K562 (cell line): Measurements from ENCODE around the gene IQCK. TPM values are rescaled to one million over a fixed set of nuclear protein-coding genes. Genes with fewer than 3 reads are reported as not detected.

Experiments used
- ATAC-seq: fragments of 200-7000 bp; cut with Tn5 transposase; 3 replicates; pipeline ENCODE4 v1.9.1; 2020; ENCODE audit warnings: moderate library complexity
- BruUV-seq: library from RNA; stranded (reverse); fragments of 400-500 nt; replicated peaks from 2 replicates; lab custom pipeline; 2021; lab: Mats Ljungman, UMichigan
- CTCF ChIA-PET: fragments of 300-600 bp; formaldehyde crosslinking; extraction: SDS; loops from one replicate; lab custom pipeline; 2021; ENCODE audit warnings: low intra/inter-chr PET ratio; lab: Yijun Ruan, JAX
- POLR2A ChIA-PET: fragments of 300-600, 350-650 bp; sonication (Branson Sonifier 250); formaldehyde crosslinking; extraction: SDS; loops from one replicate; lab custom pipeline; 2021; ENCODE audit warnings: antibody characterized with exemption, inconsistent platforms; lab: Yijun Ruan, JAX
- DNase-seq, 4 experiments: peaks; one replicate each; pipeline versions ENCODE4 v3.0.0 to v3.0.0-alpha.2; 2011 to 2018; ENCODE audit warnings: low spot score in 3 of 4, mixed read lengths in 3 of 4; ENCODE audit errors: extremely low read depth in 1 of 4
- FAIRE-seq: peaks from 2 replicates; lab custom pipeline; 2011; peaks lifted over from hg19 to GRCh38; lab: Jason Lieb, UNC
- H2AFZ ChIP-seq: 2 replicates; pipeline ENCODE4 v1.6.0; 2011; ENCODE audit warnings: low read depth, low read length, control low read depth, inconsistent platforms
- H3K27ac ChIP-seq: fragments of 200-600 bp; 3 replicates; pipeline ENCODE4 v1.8.0; 2011; ENCODE audit warnings: low read depth, mild to moderate bottlenecking, control low read depth, inconsistent platforms, low read length, moderate library complexity, mixed read lengths; ENCODE audit errors: extremely low read depth
- H3K27me3 ChIP-seq, 2 experiments: fragments of 300-600 bp in 1 of 2; 2 replicates in 1 of 2; 3 replicates in 1 of 2; pipeline versions ENCODE4 v1.6.0 to v1.8.0; 2011; ENCODE audit warnings: inconsistent platforms in 2 of 2, low read length in 2 of 2, mild to moderate bottlenecking in 1 of 2, mixed read lengths in 1 of 2, moderate library complexity in 1 of 2; ENCODE audit not compliant: control insufficient read depth in 2 of 2, insufficient read depth in 2 of 2
- H3K36me3 ChIP-seq: fragments of 300-600 bp; 3 replicates; pipeline ENCODE4 v1.8.0; 2011; ENCODE audit warnings: mild to moderate bottlenecking, low read length, inconsistent platforms; ENCODE audit not compliant: control insufficient read depth, insufficient read depth
- H3K4me1 ChIP-seq, 2 experiments: fragments of 200-600 bp in 1 of 2; replicated peaks in 1 of 2; 2 replicates in 1 of 2; 3 replicates in 1 of 2; pipeline versions ENCODE4 v1.5.1 to v1.8.0; 2011; ENCODE audit warnings: inconsistent platforms in 2 of 2, low read length in 2 of 2, mild to moderate bottlenecking in 1 of 2, mixed read lengths in 1 of 2, moderate library complexity in 1 of 2; ENCODE audit not compliant: control insufficient read depth in 2 of 2, insufficient read depth in 2 of 2
- H3K4me2 ChIP-seq: 2 replicates; pipeline ENCODE4 v1.6.1; 2011; ENCODE audit warnings: low read length, control low read depth, inconsistent platforms, mixed read lengths; ENCODE audit not compliant: insufficient read depth
- H3K4me3 ChIP-seq: fragments of 200-600 bp; sonication (generic), shearing (Covaris generic); 2 replicates; pipeline ENCODE4 v1.5.1; 2016; ENCODE audit warnings: control low read depth, inconsistent platforms
- H3K79me2 ChIP-seq: fragments of 200-600 bp; 3 replicates; pipeline ENCODE4 v1.8.0; 2011; ENCODE audit warnings: low read length, inconsistent platforms; ENCODE audit not compliant: control insufficient read depth, insufficient read depth
- H3K9ac ChIP-seq, 2 experiments: 2 replicates each; pipeline versions ENCODE4 v1.6.0 to v1.6.1; 2011; ENCODE audit warnings: low read depth in 2 of 2, low read length in 2 of 2, control low read depth in 1 of 2, inconsistent platforms in 1 of 2, mild to moderate bottlenecking in 1 of 2, mixed read lengths in 1 of 2; ENCODE audit not compliant: insufficient read depth in 1 of 2
- H3K9me1 ChIP-seq: one replicate; pipeline ENCODE4 v1.6.0; 2011; ENCODE audit warnings: inconsistent platforms, mild to moderate bottlenecking, low read length, moderate library complexity; ENCODE audit not compliant: control insufficient read depth, insufficient read depth
- H3K9me3 ChIP-seq: replicated peaks from 2 replicates; pipeline ENCODE4 v1.5.1; 2011; ENCODE audit warnings: low read depth, low read length, inconsistent platforms; ENCODE audit not compliant: control insufficient read depth, insufficient read depth
- H4K20me1 ChIP-seq: replicated peaks from 2 replicates; pipeline ENCODE4 v1.6.1; 2011; ENCODE audit warnings: low read length, inconsistent platforms, mixed read lengths; ENCODE audit not compliant: control insufficient read depth, insufficient read depth
- ARHGAP35 ChIP-seq: fragments of 450-650 bp; IDR thresholded peaks from 2 replicates; pipeline ENCODE4 v1.6.1; 2018; ENCODE audit not compliant: partially characterized antibody
- ARID2 ChIP-seq: fragments of 450-650 bp; IDR thresholded peaks from 2 replicates; pipeline ENCODE4 v1.6.1; 2017; ENCODE audit warnings: antibody characterized with exemption, mild to moderate bottlenecking
- CCAR2 ChIP-seq: fragments of 200-400 bp; formaldehyde crosslinking; IDR thresholded peaks from 2 replicates; pipeline ENCODE4 v1.6.1; 2017; ENCODE audit warnings: mild to moderate bottlenecking, low read depth, low read length
- EZH2 ChIP-seq: IDR thresholded peaks from 2 replicates; pipeline ENCODE4 v1.6.1; 2012; ENCODE audit warnings: low read depth, mild to moderate bottlenecking, inconsistent platforms, low read length, borderline replicate concordance
- JUND ChIP-seq, 2 experiments: IDR thresholded peaks; 2 replicates in 1 of 2; 3 replicates in 1 of 2; pipeline ENCODE4 v1.6.1; 2011; ENCODE audit warnings: borderline replicate concordance in 2 of 2, low read depth in 2 of 2, low read length in 2 of 2, improper control_type of control experiment in 1 of 2, missing biosample characterization in 1 of 2, missing genetic modification characterization in 1 of 2, missing genetic modification reagents in 1 of 2
- MAFK ChIP-seq: IDR thresholded peaks from 2 replicates; pipeline ENCODE4 v1.6.1; 2011; ENCODE audit warnings: low read length, improper control_type of control experiment
- REST ChIP-seq, 2 experiments: fragments of 450-650 bp; formaldehyde crosslinking in 1 of 2; IDR thresholded peaks; 2 replicates each; pipeline versions ENCODE4 v1.4.0 to v1.6.1; 2014 to 2020; ENCODE audit warnings: mild to moderate bottlenecking in 2 of 2, borderline replicate concordance in 1 of 2, low read depth in 1 of 2
- ZBTB34 ChIP-seq: fragments of 250-450 bp; sonication (Bioruptor Pico); IDR thresholded peaks from 2 replicates; pipeline ENCODE4 v1.8.0; 2021; ENCODE audit warnings: mild to moderate bottlenecking, moderate library complexity
- ZNF274 ChIP-seq: IDR thresholded peaks from 2 replicates; pipeline ENCODE4 v1.6.1; 2011; ENCODE audit warnings: low read depth, mild to moderate bottlenecking, low read length, moderate library complexity, borderline replicate concordance
- ZNF277 ChIP-seq: fragments of 250-450 bp; sonication (Bioruptor Pico); IDR thresholded peaks from 2 replicates; pipeline ENCODE4 v1.8.0; 2022; ENCODE audit warnings: inconsistent platforms, mild to moderate bottlenecking, moderate library complexity, borderline replicate concordance
- ZNF3 ChIP-seq: fragments of 250-450 bp; sonication (Bioruptor Pico); IDR thresholded peaks from 2 replicates; pipeline ENCODE4 v1.5.0; 2021; ENCODE audit warnings: mild to moderate bottlenecking, moderate library complexity
- WGBS: fragments of 100-300 bp; shearing (Covaris generic); methylation state at CpG from one replicate; pipeline ENCODE4 v1.1.6; 2016; ENCODE audit warnings: low coverage, mixed read lengths; ENCODE audit not compliant: insufficient coverage; ENCODE audit errors: missing lambda C conversion rate; 5-methylcytosine and 5-hydroxymethylcytosine counted together
- in situ Hi-C: fragments of 300-500 bp; cut with MboI; formaldehyde crosslinking; loops from 4 replicates; pipeline ENCODE4 v1.15.0; 2018; ENCODE audit warnings: inconsistent platforms, mixed read lengths
- intact Hi-C: fragments of 100-400 bp; cut with micrococcal nuclease; formaldehyde crosslinking; loops from 2 replicates; pipeline ENCODE4 v1.14.2; 2022
- polyA plus RNA-seq, 8 experiments: library from polyadenylated mRNA; depleted of rRNA in 4 of 8; stranded (reverse) in 5 of 8; unstranded in 3 of 8; fragments of >200 nt; fragmentation: Nextera tagmentation in 2 of 8; fragmentation: Illumina TruSeq in 1 of 8; extraction: Ambion mirVana in 2 of 8; extraction: Trizol in 1 of 8; gene quantifications; 2 replicates each; pipeline versions ENCODE4 v1.2.1 to v1.2.3, GENCODE V29; 2011 to 2014; ENCODE audit warnings: inconsistent platforms in 1 of 8, missing spikeins in 1 of 8
- total RNA-seq, 7 experiments: library from RNA; depleted of rRNA in 6 of 7; stranded (reverse); fragments of >200 nt in 6 of 7; fragmentation: Illumina TruSeq in 2 of 7; extraction: Trizol in 2 of 7; gene quantifications; 2 replicates each; pipeline versions ENCODE4 v1.2.1 to v1.2.3, GENCODE V29; 2011 to 2021; ENCODE audit warnings: low replicate concordance in 1 of 7

Gene IQCK
- total and polyA plus RNA-seq, 9 of the 15 experiments (the other 6 are each of a cell fraction or from before 2014, with no cell fraction given): 5.2 to 12.2 (median 7.3) TPM

- H3K36me3 ChIP-seq: no peaks in the 10 kb centered on the region
- H3K9me1 ChIP-seq: no peaks in the 10 kb centered on the region
- no peaks in the 10 kb centered on the region for H3K27me3 ChIP-seq
- no peaks in the 10 kb centered on the region for H4K20me1 ChIP-seq
- no peak overlapping the region for H2AFZ ChIP-seq
- no peak for FAIRE-seq
- no peaks in the 10 kb centered on the region for H3K9me3 ChIP-seq
- 35% methylated on average over 3 of the region's 3 CpGs for WGBS
- CTCF ChIA-PET: no interaction called here
- no TSS peak for BruUV-seq
- POLR2A ChIA-PET: no interaction called here
- in situ Hi-C loops: no loop called here
- no peak overlapping the region for H3K27ac ChIP-seq
- no peak for DNase-seq
- no peaks in the 10 kb centered on the region for H3K4me1 ChIP-seq
- no peak overlapping the region for H3K4me3 ChIP-seq
- intact Hi-C loops: no loop called here
- no peaks in the 10 kb centered on the region for H3K79me2 ChIP-seq
- ATAC-seq: no peak
- H3K4me2 ChIP-seq: no peak overlapping the region
- no peak for TF ChIP-seq ZNF3 (CRISPR knock-in tag)
- TF ChIP-seq ZBTB34 (CRISPR knock-in tag): no peak
- no peak for TF ChIP-seq REST (IDR thresholded peaks at IDR 0.05; ENCODE audit: borderline replicate concordance)
- no peak for TF ChIP-seq REST (CRISPR knock-in tag; IDR thresholded peaks at IDR 0.05; ENCODE audit: low read depth)
- no peak for TF ChIP-seq JUND (IDR thresholded peaks at IDR 0.05; ENCODE audit: borderline replicate concordance, low read depth, low read length)
- no peak for TF ChIP-seq JUND (tag; IDR thresholded peaks at IDR 0.05; ENCODE audit: borderline replicate concordance, low read depth, low read length)
- no peak for TF ChIP-seq MAFK
- no peak for TF ChIP-seq ZNF274
- TF ChIP-seq CCAR2: no peak
- no peak for TF ChIP-seq ARID2
- TF ChIP-seq ARHGAP35: no peak
- no peak for TF ChIP-seq EZH2
- no peak for TF ChIP-seq ZNF277 (CRISPR knock-in tag)
- H3K9ac ChIP-seq: no peak overlapping the region
Measured at GRCh38 chr16:19784183-19784736, 66.2 kb downstream of the IQCK start.
